Kidney (tissue), 14 donors: ENCODE results near the gene KRT6B. TPM values are rescaled to one million over a fixed set of nuclear protein-coding genes. Genes with fewer than 3 reads are reported as not detected.

Experiments
- DNase-seq, 5 donors: peaks; one replicate each; pipeline ENCODE4 v3.0.0-alpha.2; 2013 to 2020
- FAIRE-seq: peaks from 2 replicates; lab custom pipeline; 2012; peaks lifted over from hg19 to GRCh38; lab: Jason Lieb, UNC
- H3K27ac ChIP-seq, 2 donors: one replicate each; pipeline ENCODE4 v1.7.0; 2013; ENCODE audit warnings: low read depth in 2 of 2, low read length in 2 of 2, inconsistent platforms in 1 of 2
- H3K27me3 ChIP-seq: one replicate; pipeline ENCODE4 v1.7.1; 2013; ENCODE audit warnings: low read length, inconsistent platforms; ENCODE audit not compliant: control insufficient read depth, insufficient read depth
- H3K36me3 ChIP-seq, 3 donors: one replicate each; pipeline versions ENCODE4 v1.7.0 to v1.7.1; 2013; ENCODE audit warnings: low read length in 3 of 3, control low read depth in 1 of 3, inconsistent platforms in 1 of 3; ENCODE audit not compliant: insufficient read depth in 3 of 3, control insufficient read depth in 2 of 3
- H3K4me1 ChIP-seq, 3 donors: one replicate each; pipeline versions ENCODE4 v1.7.0 to v1.7.1; 2013; ENCODE audit warnings: low read length in 3 of 3, inconsistent platforms in 1 of 3, low read depth in 1 of 3; ENCODE audit not compliant: control insufficient read depth in 2 of 3, insufficient read depth in 2 of 3
- H3K4me3 ChIP-seq, 3 donors: one replicate each; pipeline versions ENCODE4 v1.7.0 to v1.8.1; 2013; ENCODE audit warnings: low read length in 3 of 3, control low read depth in 1 of 3, inconsistent platforms in 1 of 3
- H3K9ac ChIP-seq, 3 donors: one replicate each; pipeline versions ENCODE4 v1.7.0 to v1.7.1; 2013; ENCODE audit warnings: low read length in 3 of 3, control low read depth in 1 of 3, inconsistent platforms in 1 of 3
- H3K9me3 ChIP-seq, 3 donors: one replicate each; pipeline versions ENCODE4 v1.7.0 to v1.7.1; 2013; ENCODE audit warnings: low read length in 3 of 3, control low read depth in 1 of 3, inconsistent platforms in 1 of 3; ENCODE audit not compliant: control insufficient read depth in 2 of 3, insufficient read depth in 1 of 3
- CTCF ChIP-seq: IDR thresholded peaks from 3 replicates; pipeline ENCODE4 v1.5.1; 2012; ENCODE audit warnings: mild to moderate bottlenecking, moderate library complexity, borderline replicate concordance; ENCODE audit not compliant: insufficient read depth; ENCODE audit errors: extremely low read depth
- intact Hi-C: fragments of 100-400 bp; cut with DNase I; formaldehyde crosslinking; loops from one replicate; pipeline ENCODE4 v1.11.1; 2022
- polyA plus RNA-seq: library from polyadenylated mRNA; stranded (reverse); fragments of 350-450 nt; fragmentation: Illumina TruSeq; extraction: RNeasy Lipid Tissue Mini Kit (QIAGEN cat#74804); gene quantifications from one replicate; pipeline ENCODE4 v1.2.3, GENCODE V29; 2014; ENCODE audit warnings: low read depth, low replicate concordance; ENCODE audit not compliant: insufficient read depth
- total RNA-seq: library from RNA; stranded (reverse); fragmentation: NEBNext Ultra II Directional; extraction: Animal tissue kit (Norgen Biotek cat#: 25700); gene quantifications from one replicate; pipeline ENCODE4 v1.2.1, GENCODE V29; 2021
- donor health status: control.
- donor health status: control.
- donor health status: control.
- donor health status: control.
- donor health status: control.
- donor health status: DM: yes; HTN: yes; CAD: no.
- donor health status: Normal renal cell carcinoma (clear cell type).

KRT6B gene
- total and polyA plus RNA-seq, 2 donors from 2014 or later, result not detected

DNA sequence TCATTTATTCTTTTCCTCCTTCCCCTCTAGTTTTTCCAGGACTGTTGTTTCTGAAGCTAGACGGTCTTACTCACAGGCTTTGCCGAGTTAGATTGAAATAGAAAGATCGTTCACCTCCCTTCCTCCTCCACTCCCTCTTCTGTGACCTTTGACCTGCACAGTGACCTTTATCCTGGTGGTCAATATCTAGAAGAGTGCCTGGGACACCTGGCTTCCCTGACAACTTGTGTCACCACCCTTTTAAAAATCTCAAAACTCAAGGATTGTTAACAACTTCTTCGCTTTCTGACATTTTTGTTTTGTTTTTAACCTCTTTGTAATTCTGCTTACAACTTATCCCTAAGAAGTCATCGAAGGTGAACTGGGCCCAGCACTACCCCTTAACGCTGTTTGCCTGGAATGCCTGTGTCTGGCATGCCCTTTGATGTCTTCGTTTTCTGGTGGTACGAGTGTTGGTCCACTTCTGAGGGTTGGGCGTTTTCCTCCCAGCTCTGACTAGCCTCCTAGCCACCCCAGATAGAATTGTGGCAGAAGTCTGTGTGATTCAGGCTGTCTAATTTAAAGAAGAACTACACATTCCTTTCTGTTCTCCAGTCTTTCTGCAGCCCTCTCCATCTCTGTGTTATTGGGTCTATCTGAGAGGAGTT lies 15.0 kb downstream of the KRT6B start:
- H3K4me3 ChIP-seq, result no peak overlapping the region
- DNase-seq (no peak), FAIRE-seq (no peak)
- H3K9ac ChIP-seq, result no peak overlapping the region
- H3K27ac ChIP-seq, result no peak overlapping the region
- H3K4me1 ChIP-seq, result no peaks in the 10 kb centered on the region
- H3K36me3 ChIP-seq, result no peaks in the 10 kb centered on the region
- no peaks in the 10 kb centered on the region for H3K9me3 ChIP-seq
- no peak for TF ChIP-seq CTCF
- H3K27me3 ChIP-seq, result no peaks in the 10 kb centered on the region
- intact Hi-C loops, result no loop called here

- no peak overlapping the region for H3K9ac ChIP-seq
- no peaks in the 10 kb centered on the region for H3K4me1 ChIP-seq
- no peaks in the 10 kb centered on the region for H3K36me3 ChIP-seq
- H3K27ac ChIP-seq, result no peak overlapping the region
- no peak for TF ChIP-seq CTCF
- no peaks in the 10 kb centered on the region for H3K27me3 ChIP-seq
- DNase-seq (no peak), FAIRE-seq (no peak)
- no peaks in the 10 kb centered on the region for H3K9me3 ChIP-seq
- intact Hi-C loops, result no loop called here
- no peak overlapping the region for H3K4me3 ChIP-seq
These were observed 15.7 kb downstream of the KRT6B start for GRCh38 chr12:52436000-52436827.

DNA sequence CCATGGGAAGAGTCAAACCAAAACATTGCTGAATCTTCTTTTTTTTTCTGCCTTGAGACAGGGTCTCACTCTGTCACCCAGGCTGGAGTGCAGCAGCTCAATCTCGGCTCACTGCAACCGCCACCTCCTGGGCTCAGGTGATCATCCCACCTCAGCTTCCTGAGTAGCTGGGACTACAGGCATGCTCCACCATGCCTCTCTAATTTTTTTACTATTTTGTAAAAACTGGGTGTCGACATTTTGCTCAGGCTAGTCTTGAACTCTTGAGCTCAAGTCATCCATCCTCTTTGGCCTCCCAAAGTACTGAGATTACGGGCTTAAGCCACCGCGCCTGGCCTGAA lies 16.3 kb downstream of the KRT6B start:
- intact Hi-C loops, result no loop called here
- H3K9me3 ChIP-seq, result no peaks in the 10 kb centered on the region
- H3K4me3 ChIP-seq, result no peak overlapping the region
- H3K9ac ChIP-seq, result no peak overlapping the region
- DNase-seq (no peak), FAIRE-seq (no peak)
- no peaks in the 10 kb centered on the region for H3K36me3 ChIP-seq
- TF ChIP-seq CTCF, result no peak
- H3K27me3 ChIP-seq, result no peaks in the 10 kb centered on the region
- H3K27ac ChIP-seq, result no peak overlapping the region
- no peaks in the 10 kb centered on the region for H3K4me1 ChIP-seq
